Panc1 (cell line): ENCODE results near the gene RABGGTA. TPM values are rescaled to one million over a fixed set of nuclear protein-coding genes. Genes with fewer than 3 reads are reported as not detected.

Experiments
- ATAC-seq: fragments of 200-7000 bp; cut with Tn5 transposase; 2 replicates; pipeline ENCODE4 v1.9.1; 2020; ENCODE audit warnings: mild to moderate bottlenecking, moderate library complexity
- BruUV-seq: library from RNA; stranded (reverse); fragments of 400-500 nt; replicated peaks from 2 replicates; lab custom pipeline; 2021; lab: Mats Ljungman, UMichigan
- CTCF ChIA-PET: fragments of 300-600 bp; sonication (Branson Sonifier 250); formaldehyde crosslinking; loops from one replicate; lab custom pipeline; 2022; ENCODE audit warnings: antibody characterized with exemption; lab: Charles Lee
- POLR2A ChIA-PET: fragments of 300-600 bp; sonication (Branson Sonifier 250); formaldehyde crosslinking; loops from one replicate; lab custom pipeline; 2022; ENCODE audit warnings: antibody characterized with exemption; lab: Charles Lee
- DNase-seq: peaks from one replicate; pipeline ENCODE4 v3.0.0-alpha.2; 2010; ENCODE audit warnings: low read depth, low spot score
- H3K27ac ChIP-seq: 2 replicates; pipeline ENCODE4 v1.5.1; 2011; ENCODE audit warnings: mild to moderate bottlenecking, low read length, inconsistent platforms
- H3K27me3 ChIP-seq: fragments of 200-500 bp; sonication (Bioruptor generic); 2 replicates; pipeline ENCODE4 v1.6.0; 2014; ENCODE audit warnings: low read length, inconsistent platforms; ENCODE audit not compliant: control insufficient read depth, insufficient read depth
- H3K36me3 ChIP-seq: fragments of 200-500 bp; sonication (Bioruptor generic); 2 replicates; pipeline ENCODE4 v1.5.1; 2014; ENCODE audit warnings: inconsistent platforms, mild to moderate bottlenecking, low read length, moderate library complexity; ENCODE audit not compliant: control insufficient read depth, insufficient read depth
- H3K4me1 ChIP-seq: 2 replicates; pipeline ENCODE4 v1.5.1; 2011; ENCODE audit warnings: inconsistent platforms, mild to moderate bottlenecking, low read length, moderate library complexity; ENCODE audit not compliant: control insufficient read depth, insufficient read depth
- H3K4me3 ChIP-seq, 2 experiments: 2 replicates each; pipeline ENCODE4 v1.5.1; 2011 to 2012; ENCODE audit warnings: low read depth in 2 of 2, low read length in 2 of 2, mild to moderate bottlenecking in 2 of 2, inconsistent platforms in 1 of 2, moderate library complexity in 1 of 2
- H3K9me3 ChIP-seq: fragments of 200-500 bp; sonication (Bioruptor generic); 2 replicates; pipeline ENCODE4 v1.5.1; 2014; ENCODE audit warnings: low read depth, mild to moderate bottlenecking, inconsistent platforms, low read length, moderate library complexity; ENCODE audit not compliant: control insufficient read depth, insufficient read depth
- POLR2AphosphoS5 ChIP-seq: IDR thresholded peaks from 2 replicates; pipeline ENCODE4 v1.6.1; 2012; ENCODE audit warnings: mild to moderate bottlenecking, low read depth, low read length, moderate library complexity
- REST ChIP-seq, 2 experiments: IDR thresholded peaks; 2 replicates each; pipeline ENCODE4 v1.6.1; 2011 to 2012; ENCODE audit warnings: low read depth in 2 of 2, control low read depth in 1 of 2, low read length in 1 of 2, mild to moderate bottlenecking in 1 of 2, moderate library complexity in 1 of 2; ENCODE audit not compliant: insufficient read depth in 1 of 2
- SIN3A ChIP-seq: IDR thresholded peaks from 2 replicates; pipeline ENCODE4 v1.6.1; 2012; ENCODE audit warnings: low read depth, mild to moderate bottlenecking, low read length, moderate library complexity, borderline replicate concordance; ENCODE audit not compliant: insufficient read depth
- TCF7L2 ChIP-seq: IDR thresholded peaks from 2 replicates; pipeline ENCODE4 v1.6.1; 2011; ENCODE audit warnings: mild to moderate bottlenecking, low read depth, low read length, inconsistent platforms
- in situ Hi-C: cut with HindIII; loops from 2 replicates; pipeline ENCODE4 v1.10.0; 2016; ENCODE audit warnings: low sequenced_read_pairs, low pct_unique_long_range_greater_than_20kb
- intact Hi-C: fragments of 100-400 bp; cut with micrococcal nuclease; formaldehyde crosslinking; loops from one replicate; pipeline ENCODE4 v1.10.0; 2022; ENCODE audit not compliant: unreplicated experiment
- total RNA-seq: library from RNA; stranded (reverse); gene quantifications from one replicate; pipeline ENCODE4 v1.2.1, GENCODE V29; 2021; ENCODE audit not compliant: unreplicated experiment
- TF ChIP-seq, protein P1 (sequence below): fragments of 450-650 bp; IDR thresholded peaks from 2 replicates; pipeline ENCODE4 v1.5.1; 2017; ENCODE audit warnings: mild to moderate bottlenecking

The RABGGTA gene
- total RNA-seq, 1 experiment from 2014 or later = 30.9 TPM

- Histone ChIP-seq H3K4me1 (peaks cover 3% of the 10 kb centered on the region; the same call in 1 of the 2 replicates), H3K9me3 (no peaks in the 10 kb centered on the region), H3K4me3 (no peak overlapping the region), H3K27ac (no peak overlapping the region), H3K36me3 (no peaks in the 10 kb centered on the region), H3K27me3 (no peaks in the 10 kb centered on the region)
- DNase-seq (no peak), ATAC-seq (no peak)
- ChIA-PET CTCF (no interaction called here), POLR2A (no interaction called here)
- no TSS peak for BruUV-seq
- in situ Hi-C loops = no loop called here
- intact Hi-C loops = no loop called here
- no peak for TF ChIP-seq TCF7L2
- no peak for TF ChIP-seq POLR2AphosphoS5
- TF ChIP-seq SIN3A = no peak
- TF ChIP-seq REST (IDR thresholded peaks at IDR 0.05; ENCODE audit: insufficient read depth in 1 of 2, low read depth in 2 of 2, low read length in 1 of 2) = no peak
- TF ChIP-seq, protein P1, sequence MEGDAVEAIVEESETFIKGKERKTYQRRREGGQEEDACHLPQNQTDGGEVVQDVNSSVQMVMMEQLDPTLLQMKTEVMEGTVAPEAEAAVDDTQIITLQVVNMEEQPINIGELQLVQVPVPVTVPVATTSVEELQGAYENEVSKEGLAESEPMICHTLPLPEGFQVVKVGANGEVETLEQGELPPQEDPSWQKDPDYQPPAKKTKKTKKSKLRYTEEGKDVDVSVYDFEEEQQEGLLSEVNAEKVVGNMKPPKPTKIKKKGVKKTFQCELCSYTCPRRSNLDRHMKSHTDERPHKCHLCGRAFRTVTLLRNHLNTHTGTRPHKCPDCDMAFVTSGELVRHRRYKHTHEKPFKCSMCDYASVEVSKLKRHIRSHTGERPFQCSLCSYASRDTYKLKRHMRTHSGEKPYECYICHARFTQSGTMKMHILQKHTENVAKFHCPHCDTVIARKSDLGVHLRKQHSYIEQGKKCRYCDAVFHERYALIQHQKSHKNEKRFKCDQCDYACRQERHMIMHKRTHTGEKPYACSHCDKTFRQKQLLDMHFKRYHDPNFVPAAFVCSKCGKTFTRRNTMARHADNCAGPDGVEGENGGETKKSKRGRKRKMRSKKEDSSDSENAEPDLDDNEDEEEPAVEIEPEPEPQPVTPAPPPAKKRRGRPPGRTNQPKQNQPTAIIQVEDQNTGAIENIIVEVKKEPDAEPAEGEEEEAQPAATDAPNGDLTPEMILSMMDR = no peak
These were observed 3.9 kb downstream of the RABGGTA start for GRCh38 chr14:24267516-24267915.

- no peak for ATAC-seq
- intact Hi-C loops (no loop called here), in situ Hi-C loops (no loop called here)
- H3K36me3 ChIP-seq = no peaks in the 10 kb centered on the region
- ChIA-PET POLR2A (no interaction called here), CTCF (interaction anchor here (0.6 kb wide), 1 partner anchor 31 kb away, joined by 3 read pairs; no protein-coding TSS in a partner anchor)
- TF ChIP-seq REST (IDR thresholded peaks at IDR 0.05; ENCODE audit: insufficient read depth in 1 of 2, low read depth in 2 of 2, low read length in 1 of 2) (no peak), TCF7L2 (no peak), POLR2AphosphoS5 (no peak), SIN3A (no peak)
- TF ChIP-seq, protein P1 = no peak
- H3K27me3 ChIP-seq = no peaks in the 10 kb centered on the region
- H3K4me3 ChIP-seq = no peak overlapping the region
- no peaks in the 10 kb centered on the region for H3K9me3 ChIP-seq
- H3K4me1 ChIP-seq = peaks cover 3% of the 10 kb centered on the region; the same call in 1 of the 2 replicates
- no TSS peak for BruUV-seq
- no peak for DNase-seq
- H3K27ac ChIP-seq = no peak overlapping the region
These were observed 4.8 kb downstream of the RABGGTA start for GRCh38 chr14:24266344-24267244.
